HEK293T (cell line): ENCODE measurements around the gene SLC3A2.

Experiments
- ARNT ChIP-seq: fragments of 450-650 bp; IDR thresholded peaks from 2 replicates; pipeline ENCODE4 v1.6.1; 2017; ENCODE audit warnings: mild to moderate bottlenecking
- BHLHE40 ChIP-seq: fragments of 450-650 bp; IDR thresholded peaks from 2 replicates; pipeline ENCODE4 v1.6.1; 2016; ENCODE audit warnings: mild to moderate bottlenecking, moderate library complexity, borderline replicate concordance
- ELF4 ChIP-seq: fragments of 450-650 bp; IDR thresholded peaks from 2 replicates; pipeline ENCODE4 v1.6.1; 2017; ENCODE audit warnings: antibody characterized with exemption
- FOXK2 ChIP-seq: fragments of 450-650 bp; IDR thresholded peaks from 2 replicates; pipeline ENCODE4 v1.6.1; 2016; ENCODE audit warnings: mild to moderate bottlenecking
- FOXM1 ChIP-seq: fragments of 450-650 bp; IDR thresholded peaks from 2 replicates; pipeline ENCODE4 v1.6.1; 2017; ENCODE audit warnings: mild to moderate bottlenecking, borderline replicate concordance
- SP1 ChIP-seq: fragments of 450-650 bp; IDR thresholded peaks from 2 replicates; pipeline ENCODE4 v1.6.1; 2017
- SUZ12 ChIP-seq: fragments of 450-650 bp; IDR thresholded peaks from 2 replicates; pipeline ENCODE4 v1.6.1; 2016; ENCODE audit warnings: mild to moderate bottlenecking

DNA sequence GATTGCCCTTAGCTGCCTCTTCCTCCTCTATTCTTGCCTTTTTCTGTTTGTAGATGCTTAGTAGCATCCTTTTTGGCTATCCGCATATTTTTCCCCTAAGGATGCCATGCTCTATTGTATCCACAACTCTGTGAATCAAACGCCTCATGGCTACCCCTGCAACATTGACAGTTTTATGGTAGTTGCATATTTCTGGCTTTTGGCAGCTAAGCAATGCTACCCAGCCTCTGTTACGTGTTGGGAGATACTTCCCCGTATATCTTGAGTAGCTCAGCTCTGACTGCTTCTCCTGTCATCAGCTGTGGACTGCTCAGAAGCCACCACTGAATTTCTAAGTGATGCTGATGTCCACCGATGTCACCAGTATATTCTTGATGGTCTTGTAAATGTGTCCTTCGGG, 15.1 kb upstream of the SLC3A2 start:
- TF ChIP-seq FOXK2 (no peak), BHLHE40 (no peak), ELF4 (no peak), SUZ12 (no peak), FOXM1 (no peak), SP1 (no peak), ARNT (no peak)
